ENCODE data around the gene NPAS3.

NPAS3 gene

DNA sequence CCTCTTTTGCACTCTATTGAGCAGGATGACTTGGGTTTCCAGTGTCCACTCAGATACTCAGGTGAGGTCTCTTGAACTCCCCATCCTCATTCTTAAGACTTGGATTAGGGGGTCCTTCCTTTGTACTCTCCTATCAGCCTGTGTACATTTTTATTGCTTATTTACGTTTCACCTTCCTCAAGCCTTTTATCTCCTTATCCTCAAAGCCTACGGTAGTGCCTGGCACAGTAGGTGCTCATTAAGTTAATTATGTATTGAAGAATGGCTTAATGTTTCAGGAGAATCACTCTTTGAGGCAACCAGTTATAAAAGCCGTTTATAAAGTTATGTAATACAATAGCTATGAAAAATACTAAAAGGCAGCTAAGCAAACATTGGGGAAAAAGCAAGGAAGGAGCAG, 315.7 kb downstream of the NPAS3 start:
- Mint-ChIP-seq H3K36me3 (ENCODE audit: insufficient read depth) (no peaks in the 10 kb centered on the region), H3K27me3 (no peaks in the 10 kb centered on the region), H3K27ac (no peak overlapping the region), H3K4me1 (ENCODE audit: low read depth in 2 of 2) (no peaks in the 10 kb centered on the region), H3K9me3 (peaks cover 5 to 19% of the 10 kb centered on the region in 2 donors), H3K4me3 (no peak overlapping the region)
- ATAC-seq (replicated peaks) (no peak), DNase-seq (no peak)

DNA sequence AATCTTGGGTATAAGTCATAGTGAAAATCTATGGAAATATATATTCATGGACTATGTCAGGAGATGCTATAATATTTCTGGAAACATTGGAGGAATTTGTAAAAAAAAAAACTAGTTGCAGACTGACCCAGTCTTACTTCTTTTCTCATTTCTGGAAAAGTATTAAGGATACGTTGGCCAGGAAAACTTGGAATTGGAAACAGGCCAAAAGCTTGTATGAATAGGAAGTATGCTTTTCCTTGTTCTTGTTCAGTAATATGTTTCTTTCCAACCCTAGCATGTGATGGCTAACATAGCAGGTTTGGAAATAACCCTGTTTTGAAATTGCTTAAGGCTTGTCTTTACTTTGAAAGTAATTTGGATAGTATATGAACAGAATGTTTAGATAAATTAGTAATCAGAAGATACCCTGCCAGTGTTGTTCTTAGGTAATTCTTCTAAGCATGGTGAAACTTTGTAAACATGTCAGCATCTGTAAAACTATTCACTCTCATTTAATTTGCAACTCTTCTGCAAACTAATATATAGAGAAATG, 316.2 kb downstream of the NPAS3 start:
- no peaks in the 10 kb centered on the region for H3K27me3 Mint-ChIP-seq
- no peaks in the 10 kb centered on the region for H3K4me1 Mint-ChIP-seq (ENCODE audit: low read depth in 2 of 2)
- H3K36me3 Mint-ChIP-seq (ENCODE audit: insufficient read depth): no peaks in the 10 kb centered on the region
- no peak for ATAC-seq (replicated peaks)
- DNase-seq: no peak
- peaks cover 4 to 15% of the 10 kb centered on the region in 2 donors for H3K9me3 Mint-ChIP-seq
- H3K4me3 Mint-ChIP-seq: no peak overlapping the region
- no peak overlapping the region for H3K27ac Mint-ChIP-seq

DNA sequence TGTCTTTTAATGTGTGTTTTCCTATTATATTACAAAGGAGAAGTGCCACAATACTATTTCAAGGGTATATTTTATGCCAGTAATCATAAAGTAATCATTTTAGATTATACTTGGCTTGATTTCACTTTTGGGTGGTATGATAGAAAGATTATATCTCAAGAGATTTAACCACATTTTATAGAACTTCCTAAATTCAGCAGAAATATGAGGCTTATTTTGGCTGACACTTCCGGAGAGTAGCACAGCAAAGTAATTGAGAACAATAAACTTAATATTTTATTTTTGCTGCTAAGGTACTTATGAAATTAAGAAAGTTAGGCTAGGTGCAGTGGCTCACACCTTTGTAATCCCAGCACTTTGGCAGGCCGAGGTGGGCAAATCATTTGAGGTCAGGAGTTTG, 319.1 kb downstream of the NPAS3 start:
- Mint-ChIP-seq H3K9me3 (peaks cover 9 to 15% of the 10 kb centered on the region in 2 donors), H3K4me1 (ENCODE audit: low read depth in 2 of 2) (no peaks in the 10 kb centered on the region), H3K27me3 (no peaks in the 10 kb centered on the region), H3K27ac (no peak overlapping the region), H3K36me3 (ENCODE audit: insufficient read depth) (no peaks in the 10 kb centered on the region), H3K4me3 (no peak overlapping the region)
- ATAC-seq (replicated peaks) (no peak), DNase-seq (no peak)

DNA sequence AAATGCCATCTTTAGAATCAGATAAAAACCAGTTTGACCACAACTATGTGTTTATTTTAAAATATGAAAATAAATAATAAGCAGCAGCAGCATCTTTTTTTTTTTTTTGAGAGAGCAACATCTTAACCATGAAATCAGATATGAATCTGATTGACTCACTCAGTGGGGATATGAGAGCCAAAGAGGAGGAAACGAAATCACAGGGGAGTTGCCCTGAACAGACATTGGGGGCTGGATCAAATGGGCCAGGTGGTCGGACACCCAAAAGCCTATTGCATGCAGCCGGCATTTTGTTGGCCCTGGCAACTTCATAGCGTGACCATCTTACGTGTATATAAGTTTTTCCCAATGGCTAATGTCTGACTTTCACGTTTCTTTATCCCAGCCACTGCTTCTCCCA, 321.1 kb downstream of the NPAS3 start:
- H3K36me3 Mint-ChIP-seq (ENCODE audit: insufficient read depth): no peaks in the 10 kb centered on the region
- DNase-seq (no peak), ATAC-seq (replicated peaks) (no peak)
- H3K27me3 Mint-ChIP-seq: no peaks in the 10 kb centered on the region
- no peak overlapping the region for H3K27ac Mint-ChIP-seq
- no peaks in the 10 kb centered on the region for H3K4me1 Mint-ChIP-seq (ENCODE audit: low read depth in 2 of 2)
- H3K9me3 Mint-ChIP-seq: peaks cover 6 to 7% of the 10 kb centered on the region in 2 donors
- H3K4me3 Mint-ChIP-seq: no peak overlapping the region

DNA sequence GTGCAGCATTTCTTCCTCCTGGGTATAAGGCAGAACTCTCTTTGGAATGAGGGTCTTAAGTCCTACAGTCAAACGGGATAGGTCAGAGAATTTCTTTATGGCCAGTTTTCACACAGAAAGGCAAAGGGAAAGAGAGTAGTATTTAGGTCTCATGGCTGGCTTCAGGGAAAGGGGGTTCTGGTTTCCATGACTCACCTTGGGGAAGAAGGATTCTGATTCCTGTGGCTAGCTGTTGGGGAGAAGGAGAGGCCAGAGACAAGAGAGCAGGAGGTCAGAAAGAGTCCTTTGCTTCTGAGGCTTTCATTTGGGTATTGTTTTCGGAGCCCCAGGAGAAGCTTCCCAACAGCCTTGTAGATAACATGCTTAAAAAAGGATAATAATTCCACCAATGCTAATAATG, 332.5 kb downstream of the NPAS3 start:
- DNase-seq (no peak), ATAC-seq (replicated peaks) (no peak)
- Mint-ChIP-seq H3K9me3 (peaks cover 7 to 8% of the 10 kb centered on the region in 2 donors), H3K4me1 (ENCODE audit: low read depth in 2 of 2) (no peaks in the 10 kb centered on the region), H3K27me3 (no peaks in the 10 kb centered on the region), H3K27ac (no peak overlapping the region), H3K4me3 (no peak overlapping the region), H3K36me3 (ENCODE audit: insufficient read depth) (no peaks in the 10 kb centered on the region)

DNA sequence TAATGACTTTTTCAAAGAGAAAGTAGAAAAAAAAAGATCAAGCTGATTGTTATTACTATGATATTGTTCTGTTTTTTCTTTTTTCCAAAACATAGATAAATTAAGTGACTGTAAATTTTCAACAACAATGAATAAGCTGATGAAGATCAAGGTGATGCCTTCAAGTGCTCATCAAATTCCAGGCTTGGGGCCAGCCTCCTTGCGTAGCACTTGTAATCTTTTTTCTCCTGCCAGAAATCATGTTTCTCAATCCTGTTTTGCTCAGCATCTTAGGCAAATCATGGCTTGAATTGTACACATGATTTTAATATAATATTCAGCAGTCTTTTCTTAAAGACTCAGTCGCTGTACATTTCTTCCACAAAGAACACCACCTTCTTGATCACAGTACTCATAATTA, 333.2 kb downstream of the NPAS3 start:
- no peaks in the 10 kb centered on the region for H3K4me1 Mint-ChIP-seq (ENCODE audit: low read depth in 2 of 2)
- H3K27ac Mint-ChIP-seq: no peak overlapping the region
- peaks cover 7 to 8% of the 10 kb centered on the region in 2 donors for H3K9me3 Mint-ChIP-seq
- no peak for ATAC-seq (replicated peaks)
- no peaks in the 10 kb centered on the region for H3K27me3 Mint-ChIP-seq
- no peak overlapping the region for H3K4me3 Mint-ChIP-seq
- DNase-seq: no peak
- no peaks in the 10 kb centered on the region for H3K36me3 Mint-ChIP-seq (ENCODE audit: insufficient read depth)

DNA sequence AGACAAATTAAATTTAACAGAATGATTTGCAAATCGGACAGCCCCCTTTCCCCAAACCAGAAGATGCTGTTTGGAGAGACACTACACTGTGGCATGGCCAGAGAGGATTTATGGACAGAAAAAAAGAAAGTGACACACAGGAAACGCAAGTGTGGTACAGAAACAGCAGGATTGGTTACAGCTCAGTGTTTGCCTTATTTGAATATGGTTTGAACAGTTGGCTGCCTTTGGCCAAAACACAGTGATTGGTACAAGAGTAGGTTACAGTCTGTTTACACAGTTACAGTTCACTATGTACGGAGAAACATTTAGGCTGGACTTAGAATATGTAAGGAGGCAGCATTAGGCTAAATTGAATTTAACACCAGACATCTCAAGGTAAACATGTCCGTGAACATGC, 335.3 kb downstream of the NPAS3 start:
- no peaks in the 10 kb centered on the region for H3K4me1 Mint-ChIP-seq (ENCODE audit: low read depth in 2 of 2)
- H3K36me3 Mint-ChIP-seq (ENCODE audit: insufficient read depth): no peaks in the 10 kb centered on the region
- H3K27me3 Mint-ChIP-seq: no peaks in the 10 kb centered on the region
- H3K9me3 Mint-ChIP-seq: peaks cover 12 to 17% of the 10 kb centered on the region in 2 donors
- no peak overlapping the region for H3K4me3 Mint-ChIP-seq
- H3K27ac Mint-ChIP-seq: no peak overlapping the region
- ATAC-seq (replicated peaks): no peak
- no peak for DNase-seq

DNA sequence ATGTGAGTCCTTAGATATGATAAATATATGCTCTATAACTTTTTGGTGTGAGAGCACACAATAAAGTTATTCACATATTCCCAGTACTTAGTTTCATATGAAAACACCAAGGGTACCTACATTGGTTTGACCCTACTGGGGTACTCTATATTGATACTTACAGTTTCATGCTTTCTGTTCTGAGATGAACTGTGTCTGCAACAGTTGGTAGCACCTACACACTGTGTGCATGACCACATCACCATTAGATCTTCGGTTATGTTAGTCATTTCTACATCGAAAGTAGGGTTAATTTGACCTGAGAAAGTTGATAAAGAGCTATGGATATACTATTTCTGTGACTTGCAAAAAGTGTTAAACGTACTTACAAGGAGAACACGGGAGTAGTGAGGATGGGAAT, 337.2 kb downstream of the NPAS3 start:
- no peak overlapping the region for H3K27ac Mint-ChIP-seq
- H3K36me3 Mint-ChIP-seq (ENCODE audit: insufficient read depth): no peaks in the 10 kb centered on the region
- ATAC-seq (replicated peaks): no peak
- H3K9me3 Mint-ChIP-seq: peaks cover 12 to 17% of the 10 kb centered on the region in 2 donors
- no peaks in the 10 kb centered on the region for H3K4me1 Mint-ChIP-seq (ENCODE audit: low read depth in 2 of 2)
- H3K4me3 Mint-ChIP-seq: no peak overlapping the region
- no peak for DNase-seq
- no peaks in the 10 kb centered on the region for H3K27me3 Mint-ChIP-seq

DNA sequence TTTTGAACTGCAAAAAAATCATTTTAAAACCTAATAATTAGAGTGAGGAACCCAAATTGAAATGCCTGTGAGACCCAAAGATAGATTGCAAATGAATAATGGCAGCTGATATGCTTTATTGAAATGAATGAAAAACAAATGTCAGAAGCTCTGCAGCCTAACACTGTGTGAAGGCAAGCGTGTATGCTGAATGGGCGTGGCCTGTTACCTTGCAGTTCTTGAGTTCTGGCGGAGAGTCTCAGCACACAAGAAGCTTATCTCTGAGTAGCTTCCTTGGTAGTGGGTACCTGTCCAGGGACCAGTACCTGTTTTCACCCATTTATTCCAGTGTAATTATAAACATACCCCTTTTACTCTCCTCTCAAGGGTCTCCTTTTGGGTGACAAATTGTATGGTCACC, 341.2 kb downstream of the NPAS3 start:
- Mint-ChIP-seq H3K4me3 (no peak overlapping the region), H3K27me3 (no peaks in the 10 kb centered on the region), H3K9me3 (peaks cover 6 to 9% of the 10 kb centered on the region in 2 donors), H3K36me3 (ENCODE audit: insufficient read depth) (no peaks in the 10 kb centered on the region), H3K27ac (no peak overlapping the region), H3K4me1 (ENCODE audit: low read depth in 2 of 2) (no peaks in the 10 kb centered on the region)
- DNase-seq (no peak), ATAC-seq (replicated peaks) (no peak)

DNA sequence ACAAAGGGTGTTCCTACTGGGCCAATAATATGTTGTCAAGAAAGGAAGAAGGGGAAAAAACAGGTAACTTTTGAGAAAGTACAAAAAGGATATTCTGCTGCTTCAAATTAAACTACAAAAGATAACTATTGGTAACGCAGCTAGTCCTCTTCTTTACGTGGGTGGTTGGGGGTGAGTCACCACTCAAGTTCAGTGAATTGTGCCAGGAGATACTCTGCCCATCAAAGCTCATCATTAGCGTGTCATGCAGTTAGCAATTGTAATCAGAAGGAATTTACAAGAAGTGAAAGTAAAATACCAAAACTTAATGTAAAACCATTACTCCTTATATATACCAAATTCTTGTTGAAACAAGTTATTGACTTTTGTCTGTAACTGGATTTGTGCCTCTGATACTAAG, 342.0 kb downstream of the NPAS3 start:
- Mint-ChIP-seq H3K4me3 (no peak overlapping the region), H3K36me3 (ENCODE audit: insufficient read depth) (no peaks in the 10 kb centered on the region), H3K4me1 (ENCODE audit: low read depth in 2 of 2) (no peaks in the 10 kb centered on the region), H3K27ac (no peak overlapping the region), H3K9me3 (peaks cover 8 to 9% of the 10 kb centered on the region in 2 donors), H3K27me3 (no peaks in the 10 kb centered on the region)
- ATAC-seq (replicated peaks): no peak
- DNase-seq: no peak

DNA sequence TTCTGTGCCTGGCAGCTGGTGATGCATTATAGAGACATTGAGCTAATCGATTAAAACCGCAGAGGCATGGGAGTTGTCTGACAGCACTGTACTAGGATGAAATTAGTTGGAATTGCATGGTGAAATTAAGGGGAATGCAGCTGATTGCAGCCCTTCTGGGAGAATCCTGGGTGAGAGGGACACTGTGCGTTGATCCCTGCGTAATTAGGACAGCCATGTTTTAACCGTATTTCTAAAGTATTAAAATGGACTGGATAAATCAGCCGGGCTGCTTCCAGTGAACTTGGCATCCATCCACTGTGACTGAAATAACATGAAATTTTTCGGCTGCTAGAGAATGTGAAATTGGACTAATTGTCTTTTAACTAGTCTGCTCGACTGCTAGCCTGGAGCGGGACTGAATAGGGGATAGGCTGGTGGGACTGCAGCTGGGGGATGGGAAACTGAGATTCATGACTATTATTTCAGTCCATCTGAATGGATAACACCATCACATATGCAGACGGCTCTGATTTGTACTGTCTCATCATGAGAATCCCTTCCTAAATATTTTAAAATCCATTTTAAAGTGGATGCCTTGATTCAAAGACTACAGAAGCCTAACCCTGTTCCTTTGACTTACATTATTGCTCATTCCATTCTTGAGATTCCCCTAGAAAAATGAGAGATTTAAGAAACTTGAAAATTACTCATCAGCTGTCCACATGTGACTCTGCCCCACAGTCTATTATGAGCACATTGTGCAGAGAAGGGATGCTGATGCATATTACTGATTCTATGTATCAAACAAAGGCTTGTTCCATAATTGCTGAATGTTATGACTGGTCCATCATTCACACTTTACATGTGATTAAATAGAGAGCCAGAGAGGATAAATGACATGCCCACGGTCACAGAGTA, 343.9 kb downstream of the NPAS3 start:
- H3K4me3 Mint-ChIP-seq: no peak overlapping the region
- H3K9me3 Mint-ChIP-seq: peaks cover 8 to 9% of the 10 kb centered on the region in 2 donors
- no peak for ATAC-seq (replicated peaks)
- H3K27ac Mint-ChIP-seq: no peak overlapping the region
- no peaks in the 10 kb centered on the region for H3K4me1 Mint-ChIP-seq (ENCODE audit: low read depth in 2 of 2)
- no peak for DNase-seq
- H3K27me3 Mint-ChIP-seq: no peaks in the 10 kb centered on the region
- no peaks in the 10 kb centered on the region for H3K36me3 Mint-ChIP-seq (ENCODE audit: insufficient read depth)

DNA sequence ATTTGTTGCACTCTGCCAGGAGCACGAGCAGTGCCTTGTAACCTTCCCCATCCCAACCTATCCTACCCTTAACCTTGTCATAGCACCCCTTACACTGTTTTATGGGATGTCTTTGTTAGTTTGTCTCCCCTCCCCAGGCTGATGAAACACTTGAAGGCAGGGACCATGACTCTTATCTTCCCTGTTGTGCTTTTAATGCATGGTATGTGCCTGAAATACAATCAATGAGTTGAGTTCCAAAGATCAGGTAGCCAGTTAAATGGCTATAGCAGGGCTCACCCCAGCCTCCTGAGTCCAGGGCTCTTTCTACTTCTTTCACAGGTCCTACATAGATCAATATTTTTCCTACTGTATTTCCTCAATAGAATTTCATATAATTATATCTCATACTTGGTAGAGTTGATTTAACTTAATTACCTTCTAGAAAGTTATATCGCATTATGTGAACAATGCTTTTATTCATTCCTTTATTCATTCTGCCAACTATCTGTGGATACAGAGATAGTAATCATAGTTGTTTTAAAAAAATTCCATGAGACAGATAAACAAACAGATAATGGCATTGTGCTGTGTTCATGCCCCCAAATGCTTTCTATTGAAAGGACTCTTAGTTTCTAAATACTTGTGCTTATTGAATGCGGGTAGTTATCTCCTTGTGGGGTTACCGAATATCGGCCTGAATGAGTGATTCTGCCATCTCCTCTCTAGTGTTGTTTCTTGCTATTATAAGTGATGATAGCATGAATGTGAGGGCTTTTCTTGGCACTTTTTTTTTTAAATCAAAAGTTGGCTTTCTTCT, 347.4 kb downstream of the NPAS3 start:
- H3K4me1 Mint-ChIP-seq (ENCODE audit: low read depth in 2 of 2): no peaks in the 10 kb centered on the region
- no peaks in the 10 kb centered on the region for H3K27me3 Mint-ChIP-seq
- H3K36me3 Mint-ChIP-seq (ENCODE audit: insufficient read depth): no peaks in the 10 kb centered on the region
- no peak overlapping the region for H3K27ac Mint-ChIP-seq
- H3K9me3 Mint-ChIP-seq: peaks cover 8 to 9% of the 10 kb centered on the region in 2 donors
- no peak overlapping the region for H3K4me3 Mint-ChIP-seq
- DNase-seq: no peak
- no peak for ATAC-seq (replicated peaks)

DNA sequence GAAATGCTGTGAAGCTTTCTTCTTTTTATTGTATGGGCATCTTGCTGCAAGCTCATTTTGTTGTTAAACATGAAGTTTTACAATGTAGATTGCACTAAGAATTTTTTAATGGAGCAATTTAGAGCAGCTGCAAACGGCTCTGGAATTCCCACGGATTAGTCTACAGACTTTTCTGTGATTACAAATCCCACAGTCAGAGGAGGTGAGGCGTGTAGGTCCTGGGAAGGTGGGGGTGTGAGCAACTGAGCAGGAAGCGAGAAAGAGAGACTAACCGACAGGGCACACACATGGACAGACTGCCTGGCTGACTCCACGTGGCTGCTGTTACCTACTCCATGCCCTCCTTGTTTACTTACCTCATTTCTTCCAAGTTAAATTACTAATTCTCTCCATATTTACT, 348.5 kb downstream of the NPAS3 start:
- Mint-ChIP-seq H3K27ac (no peak overlapping the region), H3K4me3 (no peak overlapping the region), H3K27me3 (no peaks in the 10 kb centered on the region), H3K4me1 (ENCODE audit: low read depth in 2 of 2) (no peaks in the 10 kb centered on the region), H3K36me3 (ENCODE audit: insufficient read depth) (no peaks in the 10 kb centered on the region), H3K9me3 (peaks cover 8 to 10% of the 10 kb centered on the region in 2 donors)
- ATAC-seq (replicated peaks): no peak
- DNase-seq: no peak

DNA sequence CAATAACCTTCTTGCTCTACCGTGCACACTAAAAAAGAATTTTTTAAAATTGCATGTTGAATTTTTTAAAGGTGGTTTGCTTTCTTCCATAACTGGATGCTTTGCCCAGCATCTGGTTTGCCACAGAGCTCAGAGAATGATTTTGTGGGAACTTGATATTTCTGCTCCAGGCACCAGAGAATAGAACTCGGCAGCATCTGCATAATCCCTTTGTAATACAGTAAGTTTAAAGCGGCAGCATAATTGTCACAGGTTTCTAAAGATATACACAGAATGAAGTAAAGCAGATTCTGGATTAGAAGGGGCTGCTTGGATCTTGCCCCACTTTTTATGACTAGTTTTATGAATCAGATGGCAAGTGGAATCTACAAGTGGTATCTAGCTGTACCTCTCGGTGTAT, 352.0 kb downstream of the NPAS3 start:
- H3K4me3 Mint-ChIP-seq: no peak overlapping the region
- no peak for ATAC-seq (replicated peaks)
- peaks cover 7 to 16% of the 10 kb centered on the region in 2 donors for H3K9me3 Mint-ChIP-seq
- H3K4me1 Mint-ChIP-seq (ENCODE audit: low read depth in 2 of 2): no peaks in the 10 kb centered on the region
- no peaks in the 10 kb centered on the region for H3K36me3 Mint-ChIP-seq (ENCODE audit: insufficient read depth)
- no peaks in the 10 kb centered on the region for H3K27me3 Mint-ChIP-seq
- DNase-seq: no peak
- no peak overlapping the region for H3K27ac Mint-ChIP-seq
